IPS-18c (cell line): Measurements from ENCODE around the gene IPO13.
A peak's percentile ranks its signal among the peaks of the same experiment; 100 is the strongest.

ENCODE experiments used
- H3K4me3 ChIP-seq: 2 replicates; pipeline ENCODE4 v1.7.0; 2013; ENCODE audit warnings: low read depth, mild to moderate bottlenecking, low read length, moderate library complexity; ENCODE audit not compliant: insufficient read depth
- H3K9me3 ChIP-seq: one replicate; pipeline ENCODE4 v1.6.1; 2013; ENCODE audit warnings: mild to moderate bottlenecking, low read length, moderate library complexity; ENCODE audit not compliant: control insufficient read depth, insufficient read depth

Gene IPO13

GRCh38 chr1:43946236-43947060, at the start of gene IPO13:
TSS of gene IPO13 (plus strand) at chr1:43946950. CDS start at chr1:43947601, 651 bp downstream.
- Histone ChIP-seq H3K9me3 (peaks cover 2% of the 10 kb centered on the region), H3K4me3 (peak within 1 kb of the TSS; percentile 78)

- Histone ChIP-seq H3K4me3 (no peak overlapping the region), H3K9me3 (no peaks in the 10 kb centered on the region)
Measured at GRCh38 chr1:43898981-43899380, 47.8 kb upstream of the IPO13 start.

- Histone ChIP-seq H3K9me3 (peaks cover 2% of the 10 kb centered on the region), H3K4me3 (no peak overlapping the region)
Measured at GRCh38 chr1:43900386-43900785, 46.4 kb upstream of the IPO13 start.

- Histone ChIP-seq H3K4me3 (no peak overlapping the region), H3K9me3 (peaks cover 2% of the 10 kb centered on the region)
Measured at GRCh38 chr1:43901196-43901961, 45.4 kb upstream of the IPO13 start.

GRCh38 chr1:43902058-43902831, 44.5 kb upstream of the IPO13 start:
- Histone ChIP-seq H3K4me3 (no peak overlapping the region), H3K9me3 (peaks cover 2% of the 10 kb centered on the region)

- Histone ChIP-seq H3K4me3 (no peak overlapping the region), H3K9me3 (peaks cover 4% of the 10 kb centered on the region)
Measured at GRCh38 chr1:43904660-43905551, 41.8 kb upstream of the IPO13 start.

- Histone ChIP-seq H3K4me3 (no peak overlapping the region), H3K9me3 (peaks cover 4% of the 10 kb centered on the region)
Measured at GRCh38 chr1:43908226-43908625, 38.5 kb upstream of the IPO13 start.

GRCh38 chr1:43908858-43909257, 37.9 kb upstream of the IPO13 start:
- Histone ChIP-seq H3K9me3 (peaks cover 4% of the 10 kb centered on the region), H3K4me3 (no peak overlapping the region)

GRCh38 chr1:43910343-43910742, 36.4 kb upstream of the IPO13 start:
- Histone ChIP-seq H3K4me3 (no peak overlapping the region), H3K9me3 (peaks cover 2% of the 10 kb centered on the region)

GRCh38 chr1:43912607-43913006, 34.1 kb upstream of the IPO13 start:
- peaks cover 2% of the 10 kb centered on the region for H3K9me3 ChIP-seq

GRCh38 chr1:43913051-43913501, 33.7 kb upstream of the IPO13 start:
- Histone ChIP-seq H3K9me3 (peaks cover 2% of the 10 kb centered on the region), H3K4me3 (no peak overlapping the region)

More at GRCh38 chr1:43912607-43913006, 34.1 kb upstream of the IPO13 start:
- H3K4me3 ChIP-seq: no peak overlapping the region

- H3K4me3 ChIP-seq: no peak overlapping the region
- peaks cover 2% of the 10 kb centered on the region for H3K9me3 ChIP-seq
Measured at GRCh38 chr1:43913666-43914360, 32.9 kb upstream of the IPO13 start.

GRCh38 chr1:43914576-43915525, 31.9 kb upstream of the IPO13 start:
- Histone ChIP-seq H3K9me3 (no peaks in the 10 kb centered on the region), H3K4me3 (no peak overlapping the region)

- no peaks in the 10 kb centered on the region for H3K9me3 ChIP-seq
- H3K4me3 ChIP-seq: no peak overlapping the region
Measured at GRCh38 chr1:43919906-43920305, 26.8 kb upstream of the IPO13 start.

- no peaks in the 10 kb centered on the region for H3K9me3 ChIP-seq
- H3K4me3 ChIP-seq: no peak overlapping the region
Measured at GRCh38 chr1:43921022-43921421, 25.7 kb upstream of the IPO13 start.
